Measurements from ENCODE around the gene TNFSF10.

The TNFSF10 gene

DNA sequence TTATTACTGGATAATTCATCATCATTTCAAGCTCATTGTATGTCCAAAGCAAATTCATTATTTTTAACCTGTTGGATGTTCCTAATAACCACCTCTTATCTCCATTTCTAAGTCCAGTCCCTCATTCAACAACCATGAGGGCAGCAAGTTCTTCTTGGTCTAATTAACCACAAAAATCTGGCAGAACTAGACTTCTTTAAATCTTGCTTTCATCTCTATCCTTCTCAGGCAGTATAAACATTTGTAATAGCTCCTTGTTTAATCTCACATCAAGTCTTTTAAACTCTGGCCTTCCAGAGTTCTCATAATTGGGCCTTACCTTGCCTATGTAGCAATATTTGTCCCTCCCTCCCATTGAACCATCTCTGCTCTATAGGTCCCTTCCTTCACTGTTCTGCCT, 57.9 kb downstream of the TNFSF10 start:
- H3K79me2 ChIP-seq (ENCODE audit: insufficient read depth, low read length), result no peaks in the 10 kb centered on the region
- H4K20me1 ChIP-seq (ENCODE audit: insufficient read depth, low read length), result no peaks in the 10 kb centered on the region
- no peak overlapping the region for H2AFZ ChIP-seq (ENCODE audit: low read length)
- H3K27me3 ChIP-seq (ENCODE audit: insufficient read depth, low read length), result no peaks in the 10 kb centered on the region
- H3K9me2 ChIP-seq (ENCODE audit: low read depth, low read length), result no peaks in the 10 kb centered on the region
- TF ChIP-seq CTCF (IDR thresholded peaks at IDR 0.05; ENCODE audit: low read length), result no peak
- TF ChIP-seq EZH2 (IDR thresholded peaks at IDR 0.05; ENCODE audit: borderline replicate concordance, low read length), result no peak
- H3K9me3 ChIP-seq (ENCODE audit: low read length), result no peaks in the 10 kb centered on the region
- no peak overlapping the region for H3K27ac ChIP-seq (ENCODE audit: low read depth, low read length, poor library complexity, severe bottlenecking)
- H3K9ac ChIP-seq (ENCODE audit: low read length), result no peak overlapping the region
- no peak overlapping the region for H3K4me3 ChIP-seq (ENCODE audit: low read depth, low read length, poor library complexity, severe bottlenecking)
- no peaks in the 10 kb centered on the region for H3K4me1 ChIP-seq (ENCODE audit: insufficient read depth, low read length, severe bottlenecking)
- H3F3A ChIP-seq (ENCODE audit: insufficient read depth, low read length), result no peaks in the 10 kb centered on the region
- no peak overlapping the region for H3K4me2 ChIP-seq (ENCODE audit: low read length)
- no peaks in the 10 kb centered on the region for H3K36me3 ChIP-seq (ENCODE audit: insufficient read depth, low read length)

DNA sequence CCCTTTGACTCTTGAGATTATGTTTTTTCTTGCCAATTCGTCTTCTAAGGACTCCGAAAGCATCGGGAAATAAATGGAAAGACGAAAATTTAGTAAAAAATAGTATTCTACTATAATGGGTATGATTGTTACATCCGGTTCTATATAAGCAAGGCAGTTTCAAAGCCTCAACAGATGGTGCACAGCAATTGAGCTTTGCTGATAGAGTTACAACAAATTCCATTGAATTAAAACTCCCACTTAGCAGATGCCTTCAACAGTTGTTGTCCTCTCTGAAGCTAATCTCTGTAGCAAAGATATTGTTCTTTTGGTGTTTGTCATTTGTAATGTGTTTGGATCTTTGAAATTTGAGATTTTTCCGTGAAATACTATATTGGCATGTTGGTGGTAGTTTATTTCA, 58.9 kb downstream of the TNFSF10 start:
- H3K9me2 ChIP-seq (ENCODE audit: low read depth, low read length), result no peaks in the 10 kb centered on the region
- H3K36me3 ChIP-seq (ENCODE audit: insufficient read depth, low read length), result no peaks in the 10 kb centered on the region
- H3K9ac ChIP-seq (ENCODE audit: low read length), result no peak overlapping the region
- no peaks in the 10 kb centered on the region for H4K20me1 ChIP-seq (ENCODE audit: insufficient read depth, low read length)
- no peaks in the 10 kb centered on the region for H3K9me3 ChIP-seq (ENCODE audit: low read length)
- no peaks in the 10 kb centered on the region for H3K4me1 ChIP-seq (ENCODE audit: insufficient read depth, low read length, severe bottlenecking)
- H3K4me2 ChIP-seq (ENCODE audit: low read length), result no peak overlapping the region
- H2AFZ ChIP-seq (ENCODE audit: low read length), result no peak overlapping the region
- TF ChIP-seq CTCF (IDR thresholded peaks at IDR 0.05; ENCODE audit: low read length) (no peak), EZH2 (IDR thresholded peaks at IDR 0.05; ENCODE audit: borderline replicate concordance, low read length) (no peak)
- no peaks in the 10 kb centered on the region for H3F3A ChIP-seq (ENCODE audit: insufficient read depth, low read length)
- no peaks in the 10 kb centered on the region for H3K27me3 ChIP-seq (ENCODE audit: insufficient read depth, low read length)
- H3K4me3 ChIP-seq (ENCODE audit: low read depth, low read length, poor library complexity, severe bottlenecking), result no peak overlapping the region
- no peak overlapping the region for H3K27ac ChIP-seq (ENCODE audit: low read depth, low read length, poor library complexity, severe bottlenecking)
- H3K79me2 ChIP-seq (ENCODE audit: insufficient read depth, low read length), result no peaks in the 10 kb centered on the region

- Histone ChIP-seq H3K27ac (ENCODE audit: low read depth, low read length, poor library complexity, severe bottlenecking) (no peak overlapping the region), H3K79me2 (ENCODE audit: insufficient read depth, low read length) (no peaks in the 10 kb centered on the region), H4K20me1 (ENCODE audit: insufficient read depth, low read length) (no peaks in the 10 kb centered on the region), H3K9me3 (ENCODE audit: low read length) (no peaks in the 10 kb centered on the region), H3K9ac (ENCODE audit: low read length) (no peak overlapping the region), H3K4me2 (ENCODE audit: low read length) (no peak overlapping the region), H3K36me3 (ENCODE audit: insufficient read depth, low read length) (no peaks in the 10 kb centered on the region), H3K4me3 (ENCODE audit: low read depth, low read length, poor library complexity, severe bottlenecking) (no peak overlapping the region), H3K9me2 (ENCODE audit: low read depth, low read length) (no peaks in the 10 kb centered on the region), H3K4me1 (ENCODE audit: insufficient read depth, low read length, severe bottlenecking) (no peaks in the 10 kb centered on the region), H3F3A (ENCODE audit: insufficient read depth, low read length) (no peaks in the 10 kb centered on the region), H3K27me3 (ENCODE audit: insufficient read depth, low read length) (no peaks in the 10 kb centered on the region), H2AFZ (ENCODE audit: low read length) (no peak overlapping the region)
- TF ChIP-seq EZH2 (IDR thresholded peaks at IDR 0.05; ENCODE audit: borderline replicate concordance, low read length), result no peak
- TF ChIP-seq CTCF (IDR thresholded peaks at IDR 0.05; ENCODE audit: low read length), result peak; percentile 98
Measured at GRCh38 chr3:172461530-172462138, 61.6 kb downstream of the TNFSF10 start.

All from OCI-LY1 (cell line).